Fibroblast of lung (primary cell): Measurements from ENCODE around the gene EXTL1. TPM values are rescaled to one million over a fixed set of nuclear protein-coding genes. Genes with fewer than 3 reads are reported as not detected.
A peak's percentile ranks its signal among the peaks of the same experiment; 100 is the strongest.

Experiments used
- DNase-seq, 2 donors: peaks; one replicate each; pipeline versions ENCODE4 v3.0.0 to v3.0.0-alpha.2; 2010; ENCODE audit warnings: low read depth in 2 of 2
- H2AFZ ChIP-seq: 2 replicates; pipeline ENCODE4 v1.5.1; 2012; ENCODE audit warnings: low read length, control low read depth, inconsistent platforms
- H3K27ac ChIP-seq: 2 replicates; pipeline ENCODE4 v1.5.1; 2011; ENCODE audit warnings: low read length, control low read depth; ENCODE audit not compliant: insufficient read depth
- H3K27me3 ChIP-seq: 2 replicates; pipeline ENCODE4 v1.5.1; 2011; ENCODE audit warnings: mild to moderate bottlenecking, low read length; ENCODE audit not compliant: control insufficient read depth, insufficient read depth
- H3K36me3 ChIP-seq: 2 replicates; pipeline ENCODE4 v1.5.1; 2011; ENCODE audit warnings: low read length; ENCODE audit not compliant: control insufficient read depth, insufficient read depth
- H3K4me1 ChIP-seq: 2 replicates; pipeline ENCODE4 v1.5.1; 2011; ENCODE audit warnings: low read length; ENCODE audit not compliant: control insufficient read depth, insufficient read depth; ENCODE audit errors: extremely low read depth
- H3K4me2 ChIP-seq: 2 replicates; pipeline ENCODE4 v1.5.1; 2011; ENCODE audit warnings: low read length, control low read depth; ENCODE audit not compliant: insufficient read depth; ENCODE audit errors: extremely low read depth
- H3K4me3 ChIP-seq, 4 experiments: fragments of 200-600 bp in 1 of 4; sonication (generic) in 1 of 4; replicated peaks in 1 of 4; 2 replicates each; pipeline ENCODE4 v1.5.1; 2011 to 2016; ENCODE audit warnings: low read length in 4 of 4, low read depth in 3 of 4, mild to moderate bottlenecking in 3 of 4, control low read depth in 2 of 4, inconsistent platforms in 1 of 4, mixed read lengths in 1 of 4; ENCODE audit not compliant: insufficient read depth in 1 of 4; ENCODE audit errors: control extremely low read depth in 1 of 4
- H3K79me2 ChIP-seq: 2 replicates; pipeline ENCODE4 v1.5.1; 2012; ENCODE audit warnings: mild to moderate bottlenecking, low read length, inconsistent platforms; ENCODE audit not compliant: control insufficient read depth, insufficient read depth
- H3K9ac ChIP-seq: 2 replicates; pipeline ENCODE4 v1.5.1; 2011; ENCODE audit warnings: mild to moderate bottlenecking, low read length, control low read depth; ENCODE audit not compliant: insufficient read depth
- H3K9me3 ChIP-seq: 2 replicates; pipeline ENCODE4 v1.5.1; 2012; ENCODE audit warnings: low read depth, low read length; ENCODE audit not compliant: control insufficient read depth, insufficient read depth
- H4K20me1 ChIP-seq: 2 replicates; pipeline ENCODE4 v1.5.1; 2011; ENCODE audit warnings: low read length; ENCODE audit not compliant: control insufficient read depth, insufficient read depth; ENCODE audit errors: extremely low read depth
- EZH2 ChIP-seq: IDR thresholded peaks from 2 replicates; pipeline ENCODE4 v1.5.1; 2012; ENCODE audit warnings: low read length, control low read depth, mild to moderate bottlenecking; ENCODE audit errors: missing control alignments
- polyA plus RNA-seq, 2 donors: library from polyadenylated mRNA; depleted of rRNA in 1 of 2; stranded (reverse) in 1 of 2; unstranded in 1 of 2; fragments of >200 nt; gene quantifications; 2 replicates each; pipeline ENCODE4 v1.2.1, GENCODE V29; 2011 to 2012; ENCODE audit warnings: missing spikeins in 1 of 2
- total RNA-seq: library from RNA; depleted of rRNA; stranded (reverse); fragments of >200 nt; gene quantifications from 2 replicates; pipeline ENCODE4 v1.2.1, GENCODE V29; 2014
- TF ChIP-seq, protein P1 (sequence below), 2 donors: IDR thresholded peaks in 1 of 2; conservative IDR thresholded peaks in 1 of 2; 1 replicate in 1 of 2; 2 replicates in 1 of 2; pipeline ENCODE4 v1.5.1; 2011 to 2012; ENCODE audit warnings: low read length in 2 of 2, control low read depth in 1 of 2, inconsistent platforms in 1 of 2, low read depth in 1 of 2, mild to moderate bottlenecking in 1 of 2

Gene EXTL1
- total and polyA plus RNA-seq, 2 donors (not counting 1 experiment from before 2014, with no cell fraction given), result 0.33 to 0.39 TPM

DNA sequence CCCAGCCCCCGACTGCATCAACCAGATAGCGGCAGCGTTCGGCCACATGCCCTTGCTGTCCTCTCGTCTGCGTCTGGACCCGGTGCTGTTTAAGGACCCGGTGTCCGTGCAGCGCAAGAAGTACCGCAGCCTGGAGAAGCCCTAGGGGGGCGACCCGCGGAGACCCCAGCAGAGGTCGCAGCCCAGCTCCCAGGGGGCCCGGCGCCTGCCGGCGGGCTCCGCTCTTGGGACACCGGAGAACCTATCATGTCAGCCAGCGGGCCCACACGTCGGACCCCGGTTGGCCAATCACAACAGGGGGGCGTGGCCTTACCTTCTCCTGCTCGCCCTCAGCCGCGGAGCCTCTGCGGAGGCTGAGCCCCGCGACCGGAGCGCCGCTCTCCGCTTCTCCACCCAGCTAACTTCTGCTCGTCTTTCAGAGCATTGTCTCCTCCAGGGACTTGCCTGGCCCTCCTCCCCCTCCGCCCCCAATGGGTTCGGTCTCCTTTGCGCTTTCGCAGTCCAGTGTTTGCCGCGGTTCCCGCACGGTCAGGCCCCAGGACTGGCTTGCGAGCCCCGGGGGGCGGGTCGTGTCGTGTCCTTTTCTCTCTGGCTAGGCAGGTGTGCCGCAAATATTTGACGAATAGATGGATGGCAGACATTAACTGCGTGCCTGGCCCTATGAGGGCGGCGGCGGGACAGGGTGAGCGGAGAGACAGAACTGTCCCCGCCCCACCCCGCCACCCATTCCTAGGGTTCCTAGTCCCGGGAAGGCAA, 13.8 kb downstream of the EXTL1 start:
- no peaks in the 10 kb centered on the region for H3K36me3 ChIP-seq
- H3K9ac ChIP-seq, result peak overlapping the region; percentile 51
- peaks cover 10% of the 10 kb centered on the region for H3K4me1 ChIP-seq
- no peaks in the 10 kb centered on the region for H4K20me1 ChIP-seq
- DNase-seq, result peak; percentile 88
- H3K79me2 ChIP-seq, result no peaks in the 10 kb centered on the region
- peak overlapping the region; percentile 99 for H2AFZ ChIP-seq
- H3K9me3 ChIP-seq, result no peaks in the 10 kb centered on the region
- H3K27ac ChIP-seq, result no peak overlapping the region
- TF ChIP-seq, protein P1, sequence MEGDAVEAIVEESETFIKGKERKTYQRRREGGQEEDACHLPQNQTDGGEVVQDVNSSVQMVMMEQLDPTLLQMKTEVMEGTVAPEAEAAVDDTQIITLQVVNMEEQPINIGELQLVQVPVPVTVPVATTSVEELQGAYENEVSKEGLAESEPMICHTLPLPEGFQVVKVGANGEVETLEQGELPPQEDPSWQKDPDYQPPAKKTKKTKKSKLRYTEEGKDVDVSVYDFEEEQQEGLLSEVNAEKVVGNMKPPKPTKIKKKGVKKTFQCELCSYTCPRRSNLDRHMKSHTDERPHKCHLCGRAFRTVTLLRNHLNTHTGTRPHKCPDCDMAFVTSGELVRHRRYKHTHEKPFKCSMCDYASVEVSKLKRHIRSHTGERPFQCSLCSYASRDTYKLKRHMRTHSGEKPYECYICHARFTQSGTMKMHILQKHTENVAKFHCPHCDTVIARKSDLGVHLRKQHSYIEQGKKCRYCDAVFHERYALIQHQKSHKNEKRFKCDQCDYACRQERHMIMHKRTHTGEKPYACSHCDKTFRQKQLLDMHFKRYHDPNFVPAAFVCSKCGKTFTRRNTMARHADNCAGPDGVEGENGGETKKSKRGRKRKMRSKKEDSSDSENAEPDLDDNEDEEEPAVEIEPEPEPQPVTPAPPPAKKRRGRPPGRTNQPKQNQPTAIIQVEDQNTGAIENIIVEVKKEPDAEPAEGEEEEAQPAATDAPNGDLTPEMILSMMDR (conservative IDR thresholded peaks at IDR 0.05 in 1 of 2, IDR thresholded peaks at IDR 0.05 in 1 of 2; ENCODE audit: low read depth in 1 of 2, low read length in 2 of 2), result no peak
- no peak for TF ChIP-seq EZH2
- peak overlapping the region; percentile 73 to 91 (median 82) for H3K4me3 ChIP-seq
- H3K27me3 ChIP-seq, result peaks cover 13% of the 10 kb centered on the region
- H3K4me2 ChIP-seq, result peak overlapping the region; percentile 92

DNA sequence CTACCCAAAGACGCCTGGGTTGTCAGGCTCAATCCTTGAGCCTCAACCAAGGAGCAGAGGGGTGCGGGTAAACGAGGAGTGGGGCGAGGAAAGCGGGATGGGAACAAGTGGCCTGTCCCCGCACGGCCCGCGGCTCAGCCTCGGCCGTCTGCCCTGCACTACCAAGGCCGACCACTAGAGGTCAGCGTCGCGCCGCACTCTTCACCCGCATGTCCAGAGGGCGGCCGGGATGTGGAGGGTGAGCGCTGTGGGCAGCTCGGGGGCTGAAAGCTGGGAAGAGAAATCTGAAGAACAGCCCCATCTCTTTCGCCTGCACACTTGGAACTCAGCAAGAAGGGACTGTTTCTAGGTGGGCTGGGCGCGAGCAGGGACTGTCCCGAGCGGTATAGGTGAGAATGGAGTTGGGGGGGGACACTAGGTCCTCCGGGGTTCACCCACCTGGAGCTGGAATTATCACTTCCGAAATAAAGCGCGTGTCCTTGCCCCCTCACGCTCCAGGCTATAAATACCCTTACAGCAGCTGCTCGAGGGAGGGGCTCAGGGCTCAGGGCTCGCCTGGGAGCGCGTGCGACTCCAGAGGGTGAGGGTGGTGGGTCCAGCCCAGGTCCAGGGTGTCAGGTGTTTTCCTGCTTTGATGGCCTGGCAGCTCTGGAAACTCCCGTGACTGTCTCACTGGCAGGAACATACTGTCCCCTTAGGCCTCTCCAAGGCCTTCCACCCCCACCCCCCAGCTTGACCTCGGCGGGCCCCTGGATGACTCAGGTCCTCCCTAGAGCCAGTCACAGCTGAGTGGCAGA, 14.6 kb downstream of the EXTL1 start:
- TF ChIP-seq, protein P1 (conservative IDR thresholded peaks at IDR 0.05 in 1 of 2, IDR thresholded peaks at IDR 0.05 in 1 of 2; ENCODE audit: low read depth in 1 of 2, low read length in 2 of 2), result peak; percentile 92
- no peak for TF ChIP-seq EZH2
- H4K20me1 ChIP-seq, result no peaks in the 10 kb centered on the region
- H3K36me3 ChIP-seq, result no peaks in the 10 kb centered on the region
- H3K9me3 ChIP-seq, result no peaks in the 10 kb centered on the region
- peak overlapping the region; percentile 92 for H3K4me2 ChIP-seq
- H3K4me1 ChIP-seq, result peaks cover 10% of the 10 kb centered on the region
- H3K27me3 ChIP-seq, result peaks cover 10% of the 10 kb centered on the region
- no peaks in the 10 kb centered on the region for H3K79me2 ChIP-seq
- peak; percentile 43 to 65 for DNase-seq
- H2AFZ ChIP-seq, result peak overlapping the region; percentile 99
- H3K4me3 ChIP-seq, result peak overlapping the region; percentile 73 to 91 (median 82)
- H3K9ac ChIP-seq, result peak overlapping the region; percentile 51
- no peak overlapping the region for H3K27ac ChIP-seq

DNA sequence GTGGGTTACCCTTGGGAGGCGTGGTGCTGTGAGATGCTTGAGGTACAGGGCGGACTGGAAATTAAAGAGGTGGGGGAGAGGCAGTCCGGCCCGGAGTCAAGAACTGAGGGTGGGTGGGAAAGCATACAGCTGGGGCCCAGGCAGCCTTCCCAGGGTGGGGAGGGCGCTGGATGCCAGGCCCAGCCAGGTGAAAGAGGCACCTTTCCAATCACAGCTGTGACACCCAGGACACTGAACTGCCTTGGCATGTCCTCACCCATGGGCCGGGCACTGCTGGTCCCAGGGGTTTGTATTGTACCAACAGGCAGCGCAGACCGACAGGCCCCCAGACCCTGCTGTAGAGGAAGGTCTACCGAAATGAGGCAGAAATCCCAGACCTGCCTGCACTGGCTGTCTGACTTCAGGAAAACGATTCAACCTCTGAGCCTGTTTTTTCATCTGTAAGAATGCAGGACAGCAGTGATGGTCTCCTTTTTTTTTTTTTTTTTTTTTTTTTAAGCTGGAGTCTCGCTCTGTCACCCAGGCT, 15.2 kb downstream of the EXTL1 start:
- no peaks in the 10 kb centered on the region for H4K20me1 ChIP-seq
- H3K4me1 ChIP-seq, result peaks cover 10% of the 10 kb centered on the region
- H3K4me2 ChIP-seq, result no peak overlapping the region
- H3K27ac ChIP-seq, result no peak overlapping the region
- TF ChIP-seq, protein P1 (conservative IDR thresholded peaks at IDR 0.05 in 1 of 2, IDR thresholded peaks at IDR 0.05 in 1 of 2; ENCODE audit: low read depth in 1 of 2, low read length in 2 of 2), result no peak
- no peak for TF ChIP-seq EZH2
- H3K4me3 ChIP-seq, result no peak overlapping the region
- no peaks in the 10 kb centered on the region for H3K79me2 ChIP-seq
- H3K36me3 ChIP-seq, result no peaks in the 10 kb centered on the region
- no peaks in the 10 kb centered on the region for H3K9me3 ChIP-seq
- no peak for DNase-seq
- peaks cover 10% of the 10 kb centered on the region for H3K27me3 ChIP-seq
- H3K9ac ChIP-seq, result no peak overlapping the region
- no peak overlapping the region for H2AFZ ChIP-seq
